CD4-positive, alpha-beta T cell treated with Interleukin-21 for 1 hour (primary cell): Measurements from ENCODE around the gene PP2D1.
"Not testable (repeated sequence)": the region's sequence is repeated elsewhere in the genome, so short reads cannot be mapped to it uniquely, and the experiment has no call there.

ENCODE experiments used
- DNase-seq: peaks from one replicate; pipeline ENCODE4 v3.0.0-alpha.2; 2020

PP2D1 gene

GRCh38 chr3:20039765-20040547 lies 27.9 kb upstream of the PP2D1 start, which contains the start of gene KAT2B:
Gene KAT2B (plus strand): TSS chr3:20040446. CDS start chr3:20040478, 32 bp downstream.
- DNase-seq: peak; percentile 86

DNA sequence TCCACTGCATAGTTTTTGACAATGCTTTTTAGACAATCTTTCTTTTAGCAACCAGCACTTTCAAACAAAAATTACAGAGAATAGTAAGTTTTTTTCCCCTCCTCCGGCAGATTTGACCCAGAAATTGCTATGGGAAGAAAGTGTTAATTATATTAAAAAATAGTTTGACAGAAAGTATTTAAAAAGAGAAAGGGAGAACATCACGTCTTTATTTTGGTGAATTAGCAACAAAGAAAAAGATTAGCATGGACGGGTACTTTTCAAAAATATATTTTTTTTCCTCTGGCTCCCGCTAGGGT lies 27.4 kb upstream of the PP2D1 start:
- no peak for DNase-seq

- DNase-seq: no peak
These were observed 26.8 kb upstream of the PP2D1 start for GRCh38 chr3:20038699-20039465.

DNA sequence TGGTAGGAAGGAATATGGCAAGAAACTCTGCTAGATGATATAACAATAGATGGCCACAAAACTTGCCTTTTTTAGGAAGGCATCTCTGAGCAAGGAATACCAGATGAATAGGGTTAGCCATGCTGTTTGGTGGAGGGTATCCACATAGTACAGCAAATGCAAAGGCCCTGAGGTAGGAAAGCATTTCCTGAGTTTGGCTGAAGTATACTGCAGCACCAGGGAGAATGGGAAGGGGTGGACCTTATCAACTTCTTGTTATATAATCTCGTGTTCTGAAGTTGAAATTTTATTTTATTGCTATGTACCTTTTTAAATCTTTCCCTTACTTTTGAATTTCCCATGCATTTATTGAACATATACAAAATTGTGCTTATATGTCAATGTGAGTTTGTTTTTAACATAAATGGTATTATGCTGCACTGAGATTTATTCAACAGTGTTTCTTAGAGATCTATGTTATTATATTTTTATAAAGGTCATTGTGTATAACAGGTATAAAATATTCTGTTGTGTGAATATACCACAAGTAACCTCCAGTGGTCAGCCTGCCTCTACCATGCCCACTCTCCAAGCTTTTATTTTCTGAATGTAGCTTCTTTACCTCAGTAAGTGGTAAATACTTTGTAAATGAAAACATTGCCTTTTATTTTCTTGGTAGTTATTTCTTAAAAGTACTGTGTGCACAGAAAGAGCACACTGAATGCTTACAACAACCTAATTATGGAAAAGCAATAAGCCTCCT lies 25.4 kb upstream of the PP2D1 start:
- no peak for DNase-seq

- no peak for DNase-seq
These were observed 23.0 kb upstream of the PP2D1 start for GRCh38 chr3:20035019-20035418.

DNA sequence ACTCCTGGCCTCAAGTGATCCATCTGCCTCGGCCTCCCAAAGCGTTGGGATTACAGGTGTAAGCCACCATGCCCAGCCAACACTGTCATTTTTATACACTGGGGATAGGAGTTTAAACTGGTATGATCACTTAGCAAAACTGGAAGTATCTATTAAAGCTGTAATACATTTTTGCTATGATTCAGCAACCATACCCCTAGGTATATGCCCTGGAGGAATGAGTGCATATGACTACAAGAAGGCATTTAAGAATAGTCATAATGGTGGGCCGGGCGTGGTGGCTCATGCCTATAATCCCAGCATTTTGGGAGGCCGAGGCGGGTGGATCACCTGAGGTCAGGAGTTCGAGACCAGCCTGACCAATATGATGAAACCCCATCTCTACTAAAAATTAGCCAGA lies 19.9 kb upstream of the PP2D1 start:
- DNase-seq: not testable (repeated sequence)

- DNase-seq: no peak
These were observed 16.9 kb upstream of the PP2D1 start for GRCh38 chr3:20028905-20029331.

- no peak for DNase-seq
These were observed 15.1 kb upstream of the PP2D1 start for GRCh38 chr3:20027136-20027535.

DNA sequence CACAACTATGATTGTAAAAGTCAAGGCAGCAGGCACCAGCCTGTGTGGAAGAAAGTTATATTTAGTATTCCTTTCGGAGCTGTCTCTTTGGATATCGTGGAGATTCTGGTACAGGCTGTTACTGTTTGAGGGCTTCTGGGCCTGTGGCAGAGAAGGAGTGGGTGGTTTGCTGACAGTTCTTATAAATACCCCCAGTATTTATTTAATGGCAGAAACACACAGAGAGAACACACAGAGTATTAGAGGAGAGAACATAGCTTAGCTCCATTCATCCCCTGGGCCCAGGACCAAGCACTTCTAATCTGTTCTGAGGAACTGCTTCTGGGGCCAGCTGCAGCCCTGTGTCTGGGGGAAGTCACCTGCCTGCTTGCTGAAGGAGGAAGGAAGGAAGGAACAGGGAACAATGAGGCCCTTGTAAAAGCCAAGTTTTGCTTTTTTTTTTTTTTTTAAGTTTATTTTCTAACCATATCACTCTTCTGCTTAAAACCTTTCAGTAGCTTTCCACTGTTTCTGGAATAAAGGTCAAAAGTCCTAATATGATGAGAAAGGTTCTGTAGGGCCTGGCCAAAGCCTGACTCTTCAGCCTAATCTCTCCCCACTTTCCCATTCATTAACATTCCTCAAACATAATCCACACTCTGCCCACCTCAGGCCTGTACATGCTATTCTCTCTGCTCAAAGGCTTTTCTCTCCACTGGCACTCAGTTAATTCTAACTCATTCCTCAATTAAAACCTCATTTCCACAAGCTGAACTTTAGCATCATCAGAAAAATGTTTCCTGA lies 11.8 kb upstream of the PP2D1 start:
- DNase-seq: no peak

DNA sequence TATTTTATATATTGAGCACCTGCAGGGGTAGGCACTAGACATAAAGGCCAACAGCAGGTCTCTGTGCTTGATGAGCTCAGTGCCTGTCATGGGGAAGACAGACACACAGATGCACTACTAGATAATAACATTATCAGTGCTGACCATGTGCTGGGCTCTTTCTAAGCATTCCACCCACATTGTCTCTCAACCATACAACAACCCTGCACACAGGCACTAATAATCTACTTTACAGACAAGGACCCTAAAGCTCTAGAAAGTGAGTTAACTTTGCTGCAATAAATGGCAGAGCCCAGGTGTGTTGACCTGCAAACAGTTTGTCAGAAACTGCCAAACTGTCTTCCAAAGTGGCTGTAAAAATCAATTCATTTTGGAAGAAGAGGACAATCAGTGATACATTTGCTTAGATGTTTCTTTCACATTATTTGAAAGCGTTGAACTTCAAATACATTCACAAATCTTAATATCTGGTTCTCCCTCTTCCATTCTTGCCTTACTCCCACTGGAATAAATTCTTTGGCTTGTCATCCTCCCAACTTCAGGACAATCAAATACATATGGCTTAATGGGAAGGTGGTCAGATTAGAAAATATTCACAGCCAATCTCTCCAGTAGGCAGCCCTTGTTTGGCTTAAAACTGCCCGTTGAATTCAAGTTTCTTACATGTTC lies 11.0 kb upstream of the PP2D1 start:
- DNase-seq: no peak

DNA sequence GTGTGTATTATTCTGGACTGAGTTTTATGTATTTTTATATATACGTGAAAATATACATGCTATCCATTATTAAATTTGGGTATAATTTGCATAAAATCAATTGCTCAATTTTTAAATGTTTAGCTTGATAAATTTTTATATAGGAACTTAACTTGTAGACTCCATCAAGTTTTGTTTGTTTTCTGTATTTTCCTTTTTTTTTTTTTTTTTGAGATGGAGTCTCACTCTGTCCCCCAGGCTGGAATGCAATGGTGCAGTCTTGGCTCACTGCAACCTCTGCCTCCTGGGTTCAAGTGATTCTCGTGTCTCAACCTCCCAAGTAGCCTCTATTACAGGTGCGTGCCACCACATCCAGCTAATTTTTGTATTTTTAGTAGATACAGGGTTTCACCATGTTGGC lies 4.0 kb upstream of the PP2D1 start:
- not testable (repeated sequence) for DNase-seq

DNA sequence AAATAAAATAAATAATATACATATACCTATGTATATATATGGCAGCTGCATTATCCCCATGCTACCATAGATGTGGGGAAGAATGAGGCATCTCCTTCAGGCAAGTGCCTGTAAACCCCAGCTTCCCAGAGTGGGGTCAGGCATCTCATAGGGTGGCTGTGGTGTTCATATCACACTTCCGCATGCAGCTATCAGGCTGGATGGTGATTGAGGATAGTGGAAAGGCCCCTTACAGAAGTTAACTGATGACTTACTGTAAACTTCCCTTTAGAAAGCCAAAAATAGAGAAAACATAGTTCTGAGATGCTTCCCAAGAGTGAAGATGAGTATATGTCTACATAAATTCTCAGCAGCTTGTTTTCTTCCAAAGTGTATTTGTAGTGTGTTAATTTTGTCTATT lies 3.5 kb upstream of the PP2D1 start:
- no peak for DNase-seq

DNA sequence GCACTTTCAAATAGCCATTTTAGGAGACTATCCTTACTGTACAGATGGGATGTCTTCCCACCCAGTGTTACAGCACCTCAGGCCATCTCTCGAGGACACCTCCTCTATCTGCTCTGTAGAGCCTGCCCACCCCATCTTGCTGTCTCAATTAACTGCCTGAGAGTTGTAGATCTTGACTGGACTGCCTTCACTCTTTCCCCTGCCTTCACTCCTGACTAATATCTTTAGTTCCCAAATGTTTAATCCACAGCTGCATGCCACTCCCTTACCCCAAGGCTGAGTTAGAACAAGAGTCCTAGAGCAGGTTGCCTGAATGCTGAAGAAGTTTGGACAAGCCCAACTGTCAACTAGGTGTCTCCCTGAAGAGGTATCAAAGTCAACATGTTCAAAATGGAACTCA lies 1.3 kb upstream of the PP2D1 start:
- DNase-seq: no peak

DNA sequence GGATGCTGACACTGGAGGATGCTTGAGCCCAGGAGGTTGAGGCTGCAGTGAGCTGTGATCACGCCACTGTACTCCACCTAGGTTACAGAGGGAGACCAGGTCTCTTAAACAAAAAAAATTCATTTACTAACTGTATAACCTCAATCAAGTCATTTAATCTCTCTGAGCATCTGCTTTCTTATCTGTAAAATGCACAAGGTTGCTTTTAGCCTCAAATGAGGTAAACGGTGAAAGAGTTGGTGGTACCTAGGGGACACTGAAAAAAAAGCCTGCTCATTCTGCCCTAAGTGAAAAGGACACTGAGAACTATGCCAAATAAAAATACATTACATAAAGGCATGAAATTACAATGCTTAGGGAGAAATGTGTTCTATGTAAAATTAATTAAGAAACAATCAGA lies 3.4 kb downstream of the PP2D1 start:
- DNase-seq: no peak

DNA sequence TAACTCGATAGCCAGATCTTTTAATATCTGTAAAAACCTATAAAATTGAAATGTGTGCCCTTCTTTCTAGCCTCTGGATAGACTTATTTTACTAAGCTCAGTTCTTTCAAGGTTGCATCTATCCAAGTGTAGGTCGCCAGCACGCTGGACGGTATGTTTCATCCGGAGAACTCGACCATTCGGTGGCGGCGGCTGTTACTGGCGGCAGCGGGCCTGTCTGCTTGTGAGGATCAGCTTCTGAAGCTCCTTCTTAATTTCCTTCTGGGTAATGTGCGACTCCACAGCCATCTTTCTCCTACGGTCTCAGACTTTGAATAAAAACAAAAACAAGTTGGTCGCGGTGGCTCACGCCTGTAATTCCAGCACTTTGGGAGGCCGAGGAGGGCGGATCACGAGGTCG lies 4.1 kb downstream of the PP2D1 start:
- no peak for DNase-seq

DNA sequence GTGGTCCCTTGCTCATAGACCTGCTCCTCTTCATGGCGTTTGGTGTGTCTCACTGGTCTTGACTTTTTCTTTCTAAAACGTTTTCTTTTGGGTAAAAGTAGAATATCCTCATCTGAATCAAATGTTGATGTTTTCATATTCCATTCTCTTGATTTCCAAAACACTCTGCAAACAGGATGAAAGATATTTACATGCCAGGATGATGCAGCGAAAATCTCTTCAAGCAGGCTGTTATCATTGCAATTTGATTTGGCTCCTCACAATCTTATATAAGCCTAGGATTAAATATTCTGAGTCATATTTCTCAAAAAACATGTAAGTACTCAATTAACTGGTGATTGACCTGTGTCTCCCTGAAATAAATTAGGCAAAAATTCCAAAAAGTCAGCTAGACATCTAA lies 10.1 kb downstream of the PP2D1 start:
- no peak for DNase-seq

- DNase-seq: no peak
These were observed 14.6 kb downstream of the PP2D1 start for GRCh38 chr3:19997502-19997901.

DNA sequence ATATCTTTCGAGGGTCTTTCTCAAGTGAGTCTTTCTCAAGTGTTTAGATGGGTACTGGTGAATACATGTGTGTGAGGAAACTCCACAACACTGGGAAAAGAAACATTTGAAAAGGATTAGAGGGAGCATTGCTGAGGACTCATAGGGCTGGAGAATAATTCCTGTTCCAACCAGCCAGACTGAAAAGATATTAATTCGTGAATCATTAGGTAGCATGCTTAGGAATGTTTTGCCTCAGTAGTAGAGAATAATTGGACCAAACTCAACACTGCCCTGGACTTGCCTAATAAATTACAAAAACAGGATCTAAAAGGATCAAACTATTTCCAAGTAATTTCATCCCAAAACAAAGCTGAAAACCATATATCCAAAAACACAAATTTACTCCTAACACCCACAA lies 17.3 kb downstream of the PP2D1 start:
- no peak for DNase-seq

- DNase-seq: not testable (repeated sequence)
These were observed 23.2 kb downstream of the PP2D1 start for GRCh38 chr3:19988904-19989303.

DNA sequence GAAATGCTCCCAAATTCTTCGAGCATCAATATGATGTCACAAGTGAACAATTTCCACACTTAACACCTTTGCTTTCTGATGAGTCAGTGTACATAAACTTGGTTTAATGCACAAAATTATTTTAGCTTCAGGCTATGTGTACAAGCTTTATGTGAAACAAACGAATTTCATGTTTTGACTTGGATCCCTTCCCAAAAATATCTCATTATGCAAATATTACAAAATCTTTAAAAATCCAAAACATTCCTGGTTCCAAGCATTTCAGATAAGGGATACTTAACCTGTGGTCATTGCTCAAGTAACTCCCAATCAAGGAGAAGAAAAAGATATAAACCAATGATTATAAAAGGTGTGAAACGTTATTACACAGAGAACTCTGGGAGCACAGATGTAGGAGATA lies 40.0 kb downstream of the PP2D1 start:
- DNase-seq: no peak

- no peak for DNase-seq
These were observed 41.7 kb downstream of the PP2D1 start for GRCh38 chr3:19970327-19970726.

DNA sequence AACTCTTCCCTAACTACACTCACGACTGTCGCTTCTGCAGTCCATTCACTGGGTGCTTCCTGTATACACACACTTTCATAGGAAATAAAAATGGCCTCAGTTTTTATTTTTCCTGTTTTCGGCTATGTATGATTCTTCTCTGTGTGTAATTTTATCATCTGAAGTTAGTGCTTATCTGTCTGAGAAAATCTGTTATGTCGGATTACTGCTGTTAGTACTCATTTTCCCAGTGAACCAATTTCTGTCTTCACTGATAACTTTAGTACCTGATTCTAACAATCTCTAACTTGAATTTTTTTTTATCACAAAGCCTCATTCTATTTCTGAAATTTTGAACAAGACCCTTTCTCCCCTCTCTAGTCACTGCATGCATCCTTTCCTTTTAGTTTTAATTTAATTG lies 44.3 kb downstream of the PP2D1 start:
- no peak for DNase-seq
